Sigmoid colon (tissue), 7 donors: ENCODE results near the gene CYBA. TPM values are rescaled to one million over a fixed set of nuclear protein-coding genes. Genes with fewer than 3 reads are reported as not detected.

ENCODE experiments used
- DNase-seq: peaks from one replicate; pipeline ENCODE4 v3.0.0-alpha.2; 2019
- H3K27ac ChIP-seq, 4 donors: fragments of 200-600 bp; sonication (generic); one replicate each; pipeline ENCODE4 v1.5.1; 2016 to 2019; ENCODE audit warnings: mild to moderate bottlenecking in 1 of 4
- H3K27me3 ChIP-seq, 3 donors: fragments of 200-600 bp; sonication (generic); one replicate each; pipeline ENCODE4 v1.5.1; 2019; ENCODE audit warnings: mild to moderate bottlenecking in 1 of 3
- H3K36me3 ChIP-seq, 4 donors: fragments of 200-600 bp; sonication (generic); one replicate each; pipeline ENCODE4 v1.5.1; 2016 to 2019
- H3K4me1 ChIP-seq, 4 donors: fragments of 200-600 bp; sonication (generic); one replicate each; pipeline ENCODE4 v1.5.1; 2017 to 2019
- H3K4me3 ChIP-seq, 4 donors: fragments of 200-600 bp; sonication (generic); one replicate each; pipeline ENCODE4 v1.5.1; 2017 to 2019; ENCODE audit warnings: mild to moderate bottlenecking in 2 of 4, moderate library complexity in 1 of 4
- H3K9me3 ChIP-seq, 4 donors: fragments of 200-600 bp in 3 of 4; sonication (generic) in 3 of 4; one replicate each; pipeline versions ENCODE4 v1.5.1 to v1.6.1; 2013 to 2019
- EP300 ChIP-seq, 4 donors: sonication (generic); formaldehyde crosslinking; IDR thresholded peaks; one replicate each; pipeline ENCODE4 v1.6.1; 2017; ENCODE audit warnings: antibody characterized with exemption in 4 of 4
- POLR2A ChIP-seq, 2 donors: fragments of 450-650 bp; IDR thresholded peaks; one replicate each; pipeline ENCODE4 v1.6.1; 2016; ENCODE audit warnings: antibody characterized with exemption in 2 of 2, mild to moderate bottlenecking in 2 of 2, moderate library complexity in 2 of 2
- POLR2AphosphoS5 ChIP-seq, 4 donors: sonication (generic); formaldehyde crosslinking; IDR thresholded peaks; one replicate each; pipeline ENCODE4 v1.6.1; 2017; ENCODE audit warnings: antibody characterized with exemption in 4 of 4
- WGBS, 2 donors: extraction: QIAGEN DNeasy Blood & Tissue Kit; methylation state at CpG; one replicate each; pipeline ENCODE4 v1.1.7; 2013; 5-methylcytosine and 5-hydroxymethylcytosine counted together
- intact Hi-C: fragments of 100-400 bp; cut with DNase I; formaldehyde crosslinking; loops from one replicate; pipeline ENCODE4 v1.15.1; 2023
- polyA plus RNA-seq, 3 donors: library from polyadenylated mRNA; stranded (reverse); fragments of 200-250 nt; gene quantifications; one replicate each; pipeline ENCODE4 v1.2.3, GENCODE V29; 2013
- total RNA-seq, 4 donors: library from RNA; depleted of rRNA; stranded (reverse); fragments of >200 nt; gene quantifications; one replicate each; pipeline ENCODE4 v1.1.0, GENCODE V29; 2016
- TF ChIP-seq, protein P1 (sequence below), 4 experiments: fragments of 450-650 bp in 3 of 4; fragments of 200-600 bp in 1 of 4; IDR thresholded peaks; one replicate each; pipeline ENCODE4 v1.5.1; 2016 to 2019; ENCODE audit warnings: antibody characterized with exemption in 4 of 4, mild to moderate bottlenecking in 3 of 4, moderate library complexity in 2 of 4
- donor health status: healthy with polysubstance abuse.
- donor health status: Bipolar disorder and iron deficiency.
- donor health status: healthy.

CYBA gene
- total and polyA plus RNA-seq, 7 donors: 63.1 to 429 (median 124) TPM

DNA sequence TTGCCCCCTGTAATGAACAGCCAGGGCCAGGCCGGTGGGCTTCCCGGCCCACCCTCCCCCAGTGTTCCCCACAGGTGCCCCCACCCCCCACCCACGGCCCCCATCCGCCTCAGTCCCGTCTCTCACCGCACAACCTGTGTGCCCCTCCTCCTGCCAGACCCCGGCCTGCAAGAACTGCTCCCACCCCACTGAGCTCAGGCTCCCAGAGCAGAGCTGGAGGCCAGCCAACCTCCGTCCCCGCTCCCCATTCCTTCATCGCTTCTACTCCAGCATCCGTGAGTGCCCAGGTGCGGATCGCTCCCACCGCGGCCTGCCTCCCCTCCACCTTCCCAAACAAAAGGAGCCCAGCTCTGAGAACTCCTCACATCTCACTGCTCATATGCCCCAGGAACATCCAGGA, 7.9 kb upstream of the CYBA start:
- no peak for DNase-seq
- H3K4me3 ChIP-seq: no peak overlapping the region
- peaks cover 0 to 45% (median 4%) of the 10 kb centered on the region in 4 donors for H3K36me3 ChIP-seq
- no peaks in the 10 kb centered on the region for H3K27me3 ChIP-seq
- H3K27ac ChIP-seq: no peak overlapping the region
- no peaks in the 10 kb centered on the region for H3K9me3 ChIP-seq
- peaks cover 0 to 15% (median 9%) of the 10 kb centered on the region in 4 donors for H3K4me1 ChIP-seq
- no peak for TF ChIP-seq POLR2AphosphoS5 (IDR thresholded peaks at IDR 0.05)
- TF ChIP-seq, protein P1, sequence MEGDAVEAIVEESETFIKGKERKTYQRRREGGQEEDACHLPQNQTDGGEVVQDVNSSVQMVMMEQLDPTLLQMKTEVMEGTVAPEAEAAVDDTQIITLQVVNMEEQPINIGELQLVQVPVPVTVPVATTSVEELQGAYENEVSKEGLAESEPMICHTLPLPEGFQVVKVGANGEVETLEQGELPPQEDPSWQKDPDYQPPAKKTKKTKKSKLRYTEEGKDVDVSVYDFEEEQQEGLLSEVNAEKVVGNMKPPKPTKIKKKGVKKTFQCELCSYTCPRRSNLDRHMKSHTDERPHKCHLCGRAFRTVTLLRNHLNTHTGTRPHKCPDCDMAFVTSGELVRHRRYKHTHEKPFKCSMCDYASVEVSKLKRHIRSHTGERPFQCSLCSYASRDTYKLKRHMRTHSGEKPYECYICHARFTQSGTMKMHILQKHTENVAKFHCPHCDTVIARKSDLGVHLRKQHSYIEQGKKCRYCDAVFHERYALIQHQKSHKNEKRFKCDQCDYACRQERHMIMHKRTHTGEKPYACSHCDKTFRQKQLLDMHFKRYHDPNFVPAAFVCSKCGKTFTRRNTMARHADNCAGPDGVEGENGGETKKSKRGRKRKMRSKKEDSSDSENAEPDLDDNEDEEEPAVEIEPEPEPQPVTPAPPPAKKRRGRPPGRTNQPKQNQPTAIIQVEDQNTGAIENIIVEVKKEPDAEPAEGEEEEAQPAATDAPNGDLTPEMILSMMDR (IDR thresholded peaks at IDR 0.05): no peak
- no peak for TF ChIP-seq POLR2A (IDR thresholded peaks at IDR 0.05)
- TF ChIP-seq EP300 (IDR thresholded peaks at IDR 0.05): no peak
- WGBS, 2 donors: 93 to 95% methylated on average over 15 of the region's 15 CpGs
- intact Hi-C loops: no loop called here

DNA sequence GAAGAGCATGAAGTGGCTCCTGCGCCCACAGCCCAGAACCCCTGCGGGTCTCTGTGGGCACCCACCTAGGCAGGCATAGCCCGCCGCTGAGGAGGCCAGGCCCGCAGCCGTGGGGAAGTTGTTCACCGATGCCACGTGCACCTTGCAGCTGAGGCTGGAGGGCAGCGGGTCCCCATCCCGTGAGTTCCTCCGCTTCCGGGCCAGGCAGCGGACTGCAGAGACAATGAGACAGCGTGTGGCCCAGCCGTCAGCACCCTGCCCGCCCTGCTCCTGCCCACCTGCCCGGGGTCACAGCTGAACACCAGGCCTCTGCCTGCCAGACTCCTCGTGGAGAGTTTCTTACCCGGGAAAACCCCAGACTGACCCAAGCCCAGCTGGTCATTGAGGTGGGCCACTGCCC, 6.5 kb upstream of the CYBA start:
- Histone ChIP-seq H3K36me3 (peaks cover 0 to 59% (median 4%) of the 10 kb centered on the region in 4 donors), H3K4me1 (peaks cover 0 to 12% (median 5%) of the 10 kb centered on the region in 4 donors), H3K27me3 (no peaks in the 10 kb centered on the region), H3K4me3 (no peak overlapping the region), H3K27ac (no peak overlapping the region), H3K9me3 (no peaks in the 10 kb centered on the region)
- DNase-seq: no peak
- TF ChIP-seq POLR2AphosphoS5 (IDR thresholded peaks at IDR 0.05): no peak
- TF ChIP-seq POLR2A (IDR thresholded peaks at IDR 0.05): no peak
- TF ChIP-seq, protein P1 (IDR thresholded peaks at IDR 0.05): no peak
- no peak for TF ChIP-seq EP300 (IDR thresholded peaks at IDR 0.05)
- intact Hi-C loops: no loop called here
- WGBS, 2 donors: 94% methylated on average over 19 of the region's 19 CpGs

DNA sequence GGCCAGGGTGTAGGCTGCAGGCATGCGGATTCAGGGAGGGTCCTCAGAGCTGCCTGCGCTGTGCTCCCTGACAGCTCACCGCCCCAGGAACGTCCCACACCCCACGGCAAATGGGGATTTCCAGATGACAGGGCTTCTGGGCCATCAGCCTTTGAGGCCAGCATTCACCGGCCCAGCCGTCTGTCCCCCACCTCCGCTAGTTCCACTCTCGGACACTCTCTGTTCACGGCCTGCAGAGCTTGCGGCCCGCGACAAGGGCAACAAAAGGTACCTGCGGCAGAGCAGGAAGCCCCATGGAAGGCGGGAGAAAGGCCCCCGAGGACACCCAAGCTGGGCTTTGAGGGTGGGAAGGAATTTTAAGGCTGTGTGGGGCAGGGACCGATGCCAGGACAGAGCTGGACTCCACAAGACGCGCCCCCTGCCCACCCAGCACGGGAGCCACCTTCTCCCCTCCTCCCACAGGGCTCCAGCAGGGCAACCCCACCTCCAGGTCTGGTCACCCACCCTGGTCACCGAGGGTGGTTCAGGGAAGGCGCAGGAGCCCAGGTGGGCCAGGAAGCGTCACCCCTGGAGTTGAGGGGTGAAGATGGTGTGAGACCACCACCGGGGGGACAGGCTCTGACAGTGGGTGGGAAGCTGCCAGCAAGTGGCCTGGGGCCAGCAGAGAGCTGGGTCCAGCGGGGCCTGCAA, 5.6 kb upstream of the CYBA start:
- WGBS, 2 donors: 90 to 91% methylated on average over 25 of the region's 25 CpGs
- TF ChIP-seq POLR2A (IDR thresholded peaks at IDR 0.05) (no peak), POLR2AphosphoS5 (IDR thresholded peaks at IDR 0.05) (no peak), EP300 (IDR thresholded peaks at IDR 0.05) (no peak)
- TF ChIP-seq, protein P1 (IDR thresholded peaks at IDR 0.05): no peak
- intact Hi-C loops: no loop called here

DNA sequence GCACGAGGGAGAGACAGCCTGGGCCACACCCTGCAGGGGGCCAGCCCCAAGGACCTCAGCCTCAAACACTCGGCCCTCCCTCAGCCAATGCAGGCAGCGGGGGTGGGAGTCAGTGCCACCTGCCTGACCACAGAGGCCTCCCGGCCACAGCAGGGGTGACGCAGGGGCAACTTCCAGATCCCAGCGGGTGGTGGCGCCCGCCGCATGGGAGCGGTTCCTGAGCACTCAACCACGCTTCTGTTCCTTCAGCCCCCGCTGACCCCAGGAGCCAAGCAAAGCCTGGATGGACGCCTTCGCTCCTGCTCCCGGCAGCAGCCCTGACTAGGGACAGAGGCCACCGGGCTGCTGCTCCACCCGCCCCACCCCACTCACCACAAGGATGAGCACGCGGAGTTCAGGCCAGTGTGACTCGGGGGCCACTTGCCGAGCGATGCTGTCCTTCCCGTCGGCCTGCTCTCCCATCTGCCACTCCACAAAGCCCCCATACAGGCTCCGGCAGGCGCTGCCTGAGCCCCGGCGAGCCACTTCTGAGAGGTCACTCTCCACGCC, 5.0 kb upstream of the CYBA start:
- intact Hi-C loops: no loop called here
- WGBS, 2 donors: 95 to 96% methylated on average over 29 of the region's 29 CpGs
- no peak for DNase-seq
- peaks cover 0 to 61% (median 4%) of the 10 kb centered on the region in 4 donors for H3K36me3 ChIP-seq
- peaks cover 0 to 9% (median 0%) of the 10 kb centered on the region in 3 donors for H3K27me3 ChIP-seq
- H3K27ac ChIP-seq: no peak overlapping the region
- TF ChIP-seq, protein P1 (IDR thresholded peaks at IDR 0.05): no peak
- TF ChIP-seq EP300 (IDR thresholded peaks at IDR 0.05) (no peak), POLR2A (IDR thresholded peaks at IDR 0.05) (no peak), POLR2AphosphoS5 (IDR thresholded peaks at IDR 0.05) (no peak)
- H3K4me1 ChIP-seq: peaks cover 0 to 10% (median 9%) of the 10 kb centered on the region in 4 donors
- no peak overlapping the region for H3K4me3 ChIP-seq
- H3K9me3 ChIP-seq: no peaks in the 10 kb centered on the region

More for the DNA sequence above, 5.6 kb upstream of the CYBA start:
- Histone ChIP-seq H3K4me1 (peaks cover 0 to 7% (median 3%) of the 10 kb centered on the region in 4 donors), H3K27ac (no peak overlapping the region), H3K27me3 (peaks cover 0 to 3% (median 0%) of the 10 kb centered on the region in 3 donors), H3K4me3 (no peak overlapping the region), H3K9me3 (no peaks in the 10 kb centered on the region), H3K36me3 (peaks cover 0 to 61% (median 4%) of the 10 kb centered on the region in 4 donors)
- DNase-seq: no peak
